Retinal pigment epithelial cell (primary cell): Measurements from ENCODE around the gene APOB.

Source experiments
- DNase-seq: peaks from one replicate; pipeline ENCODE4 v3.0.0-alpha.2; 2010; ENCODE audit warnings: low read depth
- H3K4me3 ChIP-seq: 2 replicates; pipeline ENCODE4 v1.5.1; 2011; ENCODE audit warnings: mild to moderate bottlenecking, low read length, control low read depth, moderate library complexity
- CTCF ChIP-seq: conservative IDR thresholded peaks from 2 replicates; pipeline ENCODE4 v1.5.1; 2011; ENCODE audit warnings: low read depth, low read length, control low read depth, inconsistent platforms

APOB gene

GRCh38 chr2:21072477-21073242 is 28.8 kb upstream of the APOB start:
- DNase-seq: no peak
- H3K4me3 ChIP-seq: no peak overlapping the region
- no peak for TF ChIP-seq CTCF

- DNase-seq: no peak
- TF ChIP-seq CTCF: no peak
Measured at GRCh38 chr2:21070341-21071257, 26.7 kb upstream of the APOB start.

GRCh38 chr2:21069746-21070340 is 26.0 kb upstream of the APOB start:
- TF ChIP-seq CTCF: no peak
- no peak overlapping the region for H3K4me3 ChIP-seq
- no peak for DNase-seq

More at GRCh38 chr2:21070341-21071257, 26.7 kb upstream of the APOB start:
- no peak overlapping the region for H3K4me3 ChIP-seq

GRCh38 chr2:21067859-21068537 is 24.1 kb upstream of the APOB start:
- H3K4me3 ChIP-seq: no peak overlapping the region
- no peak for TF ChIP-seq CTCF
- no peak for DNase-seq

- no peak for TF ChIP-seq CTCF
- no peak overlapping the region for H3K4me3 ChIP-seq
- DNase-seq: no peak
Measured at GRCh38 chr2:21067125-21067524, 23.3 kb upstream of the APOB start.

GRCh38 chr2:21059885-21060610 is 16.2 kb upstream of the APOB start:
- DNase-seq: no peak
- H3K4me3 ChIP-seq: no peak overlapping the region
- no peak for TF ChIP-seq CTCF
